Spleen (tissue), 11 donors: ENCODE data around the gene GPC4. TPM values are rescaled to one million over a fixed set of nuclear protein-coding genes. Genes with fewer than 3 reads are reported as not detected.

Source experiments
- DNase-seq: peaks from one replicate; pipeline ENCODE4 v3.0.0-alpha.2; 2020
- H3K27ac ChIP-seq, 8 donors: fragments of 200-600 bp; sonication (generic) in 7 of 8; 1 replicate in 4 of 8; 2 replicates in 4 of 8; pipeline versions ENCODE4 v1.5.0 to v1.8.0; 2016 to 2021; ENCODE audit warnings: inconsistent platforms in 4 of 8, mild to moderate bottlenecking in 4 of 8, moderate library complexity in 1 of 8
- H3K27me3 ChIP-seq, 7 donors: fragments of 200-600 bp; sonication (generic) in 6 of 7; replicated peaks in 1 of 7; 1 replicate in 4 of 7; 2 replicates in 3 of 7; pipeline versions ENCODE4 v1.5.0 to v1.8.0; 2016 to 2021; ENCODE audit warnings: inconsistent platforms in 3 of 7, mild to moderate bottlenecking in 1 of 7
- H3K36me3 ChIP-seq, 6 donors: fragments of 200-600 bp; sonication (generic) in 5 of 6; 1 replicate in 4 of 6; 2 replicates in 2 of 6; pipeline versions ENCODE4 v1.5.0 to v1.8.0; 2016 to 2021; ENCODE audit warnings: inconsistent platforms in 2 of 6
- H3K4me1 ChIP-seq, 6 donors: fragments of 200-600 bp; sonication (generic) in 5 of 6; 1 replicate in 3 of 6; 2 replicates in 3 of 6; pipeline versions ENCODE4 v1.5.0 to v1.8.0; 2016 to 2021; ENCODE audit warnings: inconsistent platforms in 3 of 6
- H3K4me3 ChIP-seq, 8 donors: fragments of 200-600 bp; sonication (generic) in 7 of 8; 1 replicate in 4 of 8; 2 replicates in 4 of 8; pipeline versions ENCODE4 v1.5.0 to v1.8.0; 2016 to 2021; ENCODE audit warnings: inconsistent platforms in 4 of 8, mild to moderate bottlenecking in 4 of 8, moderate library complexity in 2 of 8
- H3K9me3 ChIP-seq, 8 donors: fragments of 200-600 bp; sonication (generic) in 7 of 8; 1 replicate in 4 of 8; 2 replicates in 4 of 8; pipeline versions ENCODE4 v1.5.0 to v1.8.0; 2016 to 2021; ENCODE audit warnings: inconsistent platforms in 4 of 8
- POLR2A ChIP-seq, 3 donors: fragments of 450-650 bp; IDR thresholded peaks; one replicate each; pipeline ENCODE4 v1.5.1; 2017; ENCODE audit warnings: antibody characterized with exemption in 3 of 3, mild to moderate bottlenecking in 1 of 3
- POLR2AphosphoS5 ChIP-seq, 3 donors: sonication (generic); formaldehyde crosslinking; IDR thresholded peaks; one replicate each; pipeline ENCODE4 v1.5.1; 2017; ENCODE audit warnings: antibody characterized with exemption in 3 of 3
- WGBS, 5 donors: extraction: QIAGEN DNeasy Blood & Tissue Kit in 3 of 5; methylation state at CpG; one replicate each; pipeline versions ENCODE4 v1.1.5 to v1.1.7; 2013 to 2018; 5-methylcytosine and 5-hydroxymethylcytosine counted together
- intact Hi-C: fragments of 100-400 bp; cut with DNase I; formaldehyde crosslinking; loops from one replicate; pipeline ENCODE4 v1.15.0; 2023; ENCODE audit warnings: low total_unique reads
- polyA plus RNA-seq, 3 donors: library from polyadenylated mRNA; stranded (reverse); fragments of 200-250 nt; gene quantifications; one replicate each; pipeline ENCODE4 v1.2.1, GENCODE V29; 2013
- total RNA-seq, 7 donors: library from RNA; depleted of rRNA in 3 of 7; stranded (reverse); fragments of >200 nt in 3 of 7; fragmentation: NEBNext Ultra II Directional in 4 of 7; extraction: Animal tissue kit (Norgen Biotek cat#: 25700) in 4 of 7; gene quantifications; one replicate each; pipeline versions ENCODE4 v1.1.0 to v1.2.1, GENCODE V29; 2016 to 2021
- TF ChIP-seq, protein P1 (sequence below), 11 experiments: fragments of 200-600 bp in 7 of 11; fragments of 450-650 bp in 4 of 11; sonication (generic) in 4 of 11; IDR thresholded peaks in 8 of 11; conservative IDR thresholded peaks in 3 of 11; 1 replicate in 7 of 11; 2 replicates in 4 of 11; pipeline versions ENCODE4 v1.4.0 to v1.8.0; 2016 to 2021; ENCODE audit warnings: antibody characterized with exemption in 11 of 11, inconsistent platforms in 4 of 11, mild to moderate bottlenecking in 1 of 11
- donor health status: healthy with polysubstance abuse.
- donor health status: DM: no; HTN: no; CAD: no; lungs with moderate emphysema.
- donor health status: DM: no; HTN: no; CAD: no.
- donor health status: Bipolar disorder and iron deficiency.
- donor health status: healthy.
- donor health status: DM: no; HTN: no; CAD: no.
- donor health status: DM: yes; HTN: yes; CAD: no.

Gene GPC4
- total and polyA plus RNA-seq, 10 donors, result 0.70 to 17.7 (median 4.9) TPM

GRCh38 chrX:133346026-133346425 is 69.3 kb downstream of the GPC4 start:
- Histone ChIP-seq H3K36me3 (no peaks in the 10 kb centered on the region), H3K27me3 (peaks cover 0 to 11% (median 0%) of the 10 kb centered on the region in 7 donors), H3K4me3 (no peak overlapping the region), H3K9me3 (no peaks in the 10 kb centered on the region), H3K4me1 (no peaks in the 10 kb centered on the region), H3K27ac (no peak overlapping the region)
- WGBS, 5 donors, result 58 to 89% (median 76%) methylated on average over 3 of the region's 3 CpGs
- intact Hi-C loops, result no loop called here
- no peak for DNase-seq
- TF ChIP-seq, protein P1, sequence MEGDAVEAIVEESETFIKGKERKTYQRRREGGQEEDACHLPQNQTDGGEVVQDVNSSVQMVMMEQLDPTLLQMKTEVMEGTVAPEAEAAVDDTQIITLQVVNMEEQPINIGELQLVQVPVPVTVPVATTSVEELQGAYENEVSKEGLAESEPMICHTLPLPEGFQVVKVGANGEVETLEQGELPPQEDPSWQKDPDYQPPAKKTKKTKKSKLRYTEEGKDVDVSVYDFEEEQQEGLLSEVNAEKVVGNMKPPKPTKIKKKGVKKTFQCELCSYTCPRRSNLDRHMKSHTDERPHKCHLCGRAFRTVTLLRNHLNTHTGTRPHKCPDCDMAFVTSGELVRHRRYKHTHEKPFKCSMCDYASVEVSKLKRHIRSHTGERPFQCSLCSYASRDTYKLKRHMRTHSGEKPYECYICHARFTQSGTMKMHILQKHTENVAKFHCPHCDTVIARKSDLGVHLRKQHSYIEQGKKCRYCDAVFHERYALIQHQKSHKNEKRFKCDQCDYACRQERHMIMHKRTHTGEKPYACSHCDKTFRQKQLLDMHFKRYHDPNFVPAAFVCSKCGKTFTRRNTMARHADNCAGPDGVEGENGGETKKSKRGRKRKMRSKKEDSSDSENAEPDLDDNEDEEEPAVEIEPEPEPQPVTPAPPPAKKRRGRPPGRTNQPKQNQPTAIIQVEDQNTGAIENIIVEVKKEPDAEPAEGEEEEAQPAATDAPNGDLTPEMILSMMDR (IDR thresholded peaks at IDR 0.05 in 8 of 11, conservative IDR thresholded peaks at IDR 0.05 in 3 of 11), result no peak
- no peak for TF ChIP-seq POLR2AphosphoS5 (IDR thresholded peaks at IDR 0.05)
- no peak for TF ChIP-seq POLR2A (IDR thresholded peaks at IDR 0.05)

DNA sequence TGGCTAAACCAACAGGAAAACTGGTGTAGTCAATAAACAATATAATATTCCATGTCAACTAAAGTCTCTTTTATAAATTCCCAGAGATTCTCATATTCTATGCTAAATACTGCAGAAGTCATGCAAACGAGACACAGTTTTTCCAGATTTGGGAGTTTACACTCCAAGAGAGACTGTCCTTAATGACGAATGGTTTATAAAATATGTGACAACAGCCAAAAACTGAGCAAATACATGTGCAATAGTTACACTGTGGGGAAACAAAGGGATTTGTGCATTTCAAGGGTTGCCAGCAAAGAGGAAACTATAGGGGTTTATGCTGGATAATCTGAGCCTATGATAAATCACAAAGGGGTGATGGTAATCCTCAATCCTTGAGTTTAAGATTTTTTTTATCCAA is 75.7 kb downstream of the GPC4 start:
- no peak overlapping the region for H3K4me3 ChIP-seq
- H3K36me3 ChIP-seq, result no peaks in the 10 kb centered on the region
- intact Hi-C loops, result loop anchor here (10.0 kb wide), 1 partner anchor 335 kb away; no protein-coding TSS in a partner anchor
- peaks cover 0 to 2% (median 0%) of the 10 kb centered on the region in 7 donors for H3K27me3 ChIP-seq
- TF ChIP-seq POLR2A (IDR thresholded peaks at IDR 0.05) (no peak), POLR2AphosphoS5 (IDR thresholded peaks at IDR 0.05) (no peak)
- TF ChIP-seq, protein P1 (IDR thresholded peaks at IDR 0.05 in 8 of 11, conservative IDR thresholded peaks at IDR 0.05 in 3 of 11), result no peak
- H3K4me1 ChIP-seq, result no peaks in the 10 kb centered on the region
- no peak overlapping the region for H3K27ac ChIP-seq
- 48 to 85% (median 72%) methylated on average over 2 of the region's 2 CpGs for WGBS, 5 donors
- no peaks in the 10 kb centered on the region for H3K9me3 ChIP-seq
- DNase-seq, result no peak

DNA sequence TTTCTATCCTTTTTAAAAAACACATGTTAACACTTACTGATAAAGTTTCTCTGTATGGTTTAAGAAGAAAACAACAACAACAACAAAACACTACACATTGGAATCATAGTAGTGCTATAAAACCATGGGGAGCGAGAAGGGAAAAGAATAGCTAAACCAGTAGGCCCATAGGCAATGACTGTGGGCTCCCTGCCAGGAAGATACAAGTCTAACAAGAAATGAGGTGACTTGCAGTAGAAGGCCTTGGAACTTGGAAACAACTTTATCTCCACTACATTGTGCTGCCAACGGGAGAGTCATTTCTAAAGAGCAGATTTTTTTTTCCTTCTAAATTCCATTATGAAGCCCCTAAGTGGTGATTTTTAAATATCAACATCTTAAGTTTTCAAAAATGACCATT is 78.0 kb downstream of the GPC4 start:
- Histone ChIP-seq H3K27ac (no peak overlapping the region), H3K4me3 (no peak overlapping the region), H3K4me1 (no peaks in the 10 kb centered on the region), H3K36me3 (no peaks in the 10 kb centered on the region), H3K27me3 (no peaks in the 10 kb centered on the region), H3K9me3 (no peaks in the 10 kb centered on the region)
- intact Hi-C loops, result loop anchor here (10.0 kb wide), 1 partner anchor 338 kb away; no protein-coding TSS in a partner anchor
- no peak for DNase-seq
- no peak for TF ChIP-seq POLR2AphosphoS5 (IDR thresholded peaks at IDR 0.05)
- no peak for TF ChIP-seq POLR2A (IDR thresholded peaks at IDR 0.05)
- TF ChIP-seq, protein P1 (IDR thresholded peaks at IDR 0.05 in 8 of 11, conservative IDR thresholded peaks at IDR 0.05 in 3 of 11), result no peak
- WGBS, 5 donors, result 65 to 83% (median 74%) methylated on average over 2 of the region's 2 CpGs

DNA sequence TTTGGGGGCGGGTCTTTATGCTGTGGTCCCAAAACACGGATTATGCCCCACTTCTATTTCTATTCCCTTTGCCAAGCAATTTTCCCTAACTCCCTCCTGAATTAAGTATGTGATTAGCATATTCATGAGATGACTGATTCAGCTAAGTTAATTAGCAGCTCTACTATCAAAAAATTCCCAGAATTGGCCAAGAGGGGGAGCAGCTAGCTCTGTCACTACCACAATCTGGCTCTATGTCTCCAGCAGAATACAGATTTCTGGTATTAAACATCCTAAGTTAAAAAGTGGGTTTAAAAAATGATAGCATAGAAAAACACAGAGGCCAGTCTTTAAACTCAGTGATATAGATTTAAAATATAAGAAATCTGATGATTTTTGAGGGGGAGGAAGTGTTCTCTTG is 80.3 kb downstream of the GPC4 start:
- no peak overlapping the region for H3K4me3 ChIP-seq
- H3K27me3 ChIP-seq, result no peaks in the 10 kb centered on the region
- 36 to 73% (median 68%) methylated on average over 2 of the region's 2 CpGs for WGBS, 5 donors
- DNase-seq, result no peak
- TF ChIP-seq, protein P1 (IDR thresholded peaks at IDR 0.05 in 8 of 11, conservative IDR thresholded peaks at IDR 0.05 in 3 of 11), result peak in 6 of 11 experiments; percentile 10 to 48 (median 30)
- TF ChIP-seq POLR2AphosphoS5 (IDR thresholded peaks at IDR 0.05), result no peak
- H3K4me1 ChIP-seq, result no peaks in the 10 kb centered on the region
- H3K36me3 ChIP-seq, result no peaks in the 10 kb centered on the region
- intact Hi-C loops, result loop anchor here (10.0 kb wide), 1 partner anchor 340 kb away; no protein-coding TSS in a partner anchor
- H3K9me3 ChIP-seq, result no peaks in the 10 kb centered on the region
- H3K27ac ChIP-seq, result no peak overlapping the region
